WI38 (cell line): ENCODE results near the gene CHST15.

Source experiments
- H3K4me3 ChIP-seq: 2 replicates; pipeline ENCODE4 v1.5.1; 2011; ENCODE audit warnings: low read depth, mild to moderate bottlenecking, control low read depth, low read length
- TF ChIP-seq, protein P1 (sequence below): IDR thresholded peaks from 2 replicates; pipeline ENCODE4 v1.5.1; 2012; ENCODE audit warnings: low read depth, mild to moderate bottlenecking, control low read depth, low read length

Gene CHST15

DNA sequence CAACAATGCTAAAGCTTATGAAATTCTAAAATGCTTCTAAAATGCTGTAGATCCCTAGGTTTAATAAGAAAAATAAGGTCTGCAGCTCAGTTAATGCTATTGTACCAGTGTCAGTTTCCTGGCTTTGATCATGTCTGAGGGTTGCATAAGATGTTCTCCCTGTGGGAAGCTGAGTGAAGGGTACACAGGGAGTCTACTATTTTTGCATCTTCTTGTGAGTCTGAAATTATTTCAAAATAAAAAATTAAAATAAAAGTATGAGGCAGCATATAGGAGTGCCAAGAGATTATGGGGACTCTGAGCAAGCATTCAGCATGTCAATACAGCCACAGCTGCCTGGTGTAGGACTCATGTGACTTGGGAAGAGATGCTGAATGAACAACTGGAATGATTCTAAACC is 14.7 kb downstream of the CHST15 start:
- H3K4me3 ChIP-seq, result no peak overlapping the region
- TF ChIP-seq, protein P1, sequence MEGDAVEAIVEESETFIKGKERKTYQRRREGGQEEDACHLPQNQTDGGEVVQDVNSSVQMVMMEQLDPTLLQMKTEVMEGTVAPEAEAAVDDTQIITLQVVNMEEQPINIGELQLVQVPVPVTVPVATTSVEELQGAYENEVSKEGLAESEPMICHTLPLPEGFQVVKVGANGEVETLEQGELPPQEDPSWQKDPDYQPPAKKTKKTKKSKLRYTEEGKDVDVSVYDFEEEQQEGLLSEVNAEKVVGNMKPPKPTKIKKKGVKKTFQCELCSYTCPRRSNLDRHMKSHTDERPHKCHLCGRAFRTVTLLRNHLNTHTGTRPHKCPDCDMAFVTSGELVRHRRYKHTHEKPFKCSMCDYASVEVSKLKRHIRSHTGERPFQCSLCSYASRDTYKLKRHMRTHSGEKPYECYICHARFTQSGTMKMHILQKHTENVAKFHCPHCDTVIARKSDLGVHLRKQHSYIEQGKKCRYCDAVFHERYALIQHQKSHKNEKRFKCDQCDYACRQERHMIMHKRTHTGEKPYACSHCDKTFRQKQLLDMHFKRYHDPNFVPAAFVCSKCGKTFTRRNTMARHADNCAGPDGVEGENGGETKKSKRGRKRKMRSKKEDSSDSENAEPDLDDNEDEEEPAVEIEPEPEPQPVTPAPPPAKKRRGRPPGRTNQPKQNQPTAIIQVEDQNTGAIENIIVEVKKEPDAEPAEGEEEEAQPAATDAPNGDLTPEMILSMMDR, result no peak

DNA sequence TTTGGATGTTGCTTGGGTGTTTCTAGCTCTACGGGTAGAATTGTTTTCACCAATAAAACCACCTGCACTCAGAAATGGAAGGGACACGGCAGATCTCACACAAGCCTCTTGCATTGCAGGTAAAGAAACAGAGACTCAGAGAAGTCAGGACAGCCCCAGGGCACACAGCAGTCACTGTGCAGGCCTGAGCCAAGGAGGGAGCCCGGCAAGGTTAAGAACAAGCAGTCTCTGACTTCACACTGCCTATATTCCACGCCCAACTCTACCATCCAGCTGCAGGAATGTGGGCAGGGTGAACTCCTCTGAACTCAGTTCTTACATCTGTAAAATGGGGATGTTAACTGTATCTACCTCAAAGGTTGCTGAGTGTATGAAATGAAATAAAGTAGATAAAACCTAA is 15.4 kb downstream of the CHST15 start:
- no peak overlapping the region for H3K4me3 ChIP-seq
- TF ChIP-seq, protein P1, result no peak

DNA sequence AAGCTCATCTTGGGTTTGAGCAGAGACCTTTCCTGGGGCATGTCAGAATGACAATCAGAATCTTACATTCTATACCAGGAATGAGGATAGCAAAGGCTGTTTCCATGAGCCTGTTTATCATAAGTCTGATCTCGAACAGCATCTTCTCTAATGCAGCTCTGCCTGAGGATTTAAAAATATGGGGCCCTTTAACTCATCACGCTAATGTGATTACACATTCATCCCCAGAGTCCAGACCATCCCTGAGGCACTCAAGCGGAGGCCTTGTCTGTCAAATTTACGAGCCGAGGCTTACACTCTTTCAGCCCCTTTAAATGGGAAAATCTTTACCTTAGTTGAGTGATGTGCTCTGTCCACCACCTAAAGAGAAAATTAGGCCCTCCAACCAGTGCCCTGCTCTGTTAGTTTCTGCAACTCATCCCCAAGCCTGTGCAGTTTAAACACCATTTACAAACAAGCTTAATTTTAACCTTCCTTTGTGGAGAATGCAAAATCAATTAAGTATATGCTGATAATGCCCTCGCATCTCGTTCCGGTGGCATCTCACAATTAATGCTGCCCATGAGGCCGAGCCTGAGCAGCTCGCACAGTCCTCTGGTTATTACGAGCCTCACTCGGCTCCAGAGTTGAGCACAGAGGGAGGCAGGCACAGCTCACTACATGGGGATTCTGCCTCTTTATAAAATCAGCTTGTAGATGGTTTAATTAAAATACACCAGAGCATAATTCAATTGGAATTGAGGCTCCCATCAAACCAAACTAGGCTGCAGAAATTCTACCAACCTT is 16.0 kb downstream of the CHST15 start:
- no peak overlapping the region for H3K4me3 ChIP-seq
- TF ChIP-seq, protein P1, result no peak

DNA sequence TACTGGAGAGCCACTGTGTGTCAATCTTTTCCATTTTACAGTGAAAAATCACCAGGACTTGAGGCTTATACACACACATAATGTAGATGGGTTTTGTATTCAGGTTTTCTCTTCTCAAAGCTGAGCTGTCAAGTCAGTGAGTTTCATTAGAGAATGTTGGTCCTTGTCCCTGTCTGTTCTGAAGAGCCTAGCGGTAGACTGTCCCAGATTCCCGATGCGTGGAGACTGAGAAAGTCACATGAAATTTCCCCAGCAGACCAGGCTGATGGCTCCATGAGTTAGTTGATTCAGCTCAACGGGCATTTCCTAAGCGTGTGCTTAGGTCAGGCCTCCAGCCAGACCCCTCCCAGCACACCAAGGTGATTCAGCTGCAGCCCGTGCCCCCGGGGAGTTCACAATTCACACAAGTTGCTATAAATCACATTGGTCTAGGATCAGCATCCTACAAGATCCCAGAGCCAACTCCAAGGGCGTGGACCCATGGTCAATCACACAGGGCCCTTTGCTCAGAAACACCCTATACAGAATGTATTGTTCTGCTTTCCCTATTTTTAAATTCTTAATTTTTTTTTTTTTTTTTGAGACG is 17.2 kb downstream of the CHST15 start:
- no peak overlapping the region for H3K4me3 ChIP-seq
- TF ChIP-seq, protein P1, result no peak

DNA sequence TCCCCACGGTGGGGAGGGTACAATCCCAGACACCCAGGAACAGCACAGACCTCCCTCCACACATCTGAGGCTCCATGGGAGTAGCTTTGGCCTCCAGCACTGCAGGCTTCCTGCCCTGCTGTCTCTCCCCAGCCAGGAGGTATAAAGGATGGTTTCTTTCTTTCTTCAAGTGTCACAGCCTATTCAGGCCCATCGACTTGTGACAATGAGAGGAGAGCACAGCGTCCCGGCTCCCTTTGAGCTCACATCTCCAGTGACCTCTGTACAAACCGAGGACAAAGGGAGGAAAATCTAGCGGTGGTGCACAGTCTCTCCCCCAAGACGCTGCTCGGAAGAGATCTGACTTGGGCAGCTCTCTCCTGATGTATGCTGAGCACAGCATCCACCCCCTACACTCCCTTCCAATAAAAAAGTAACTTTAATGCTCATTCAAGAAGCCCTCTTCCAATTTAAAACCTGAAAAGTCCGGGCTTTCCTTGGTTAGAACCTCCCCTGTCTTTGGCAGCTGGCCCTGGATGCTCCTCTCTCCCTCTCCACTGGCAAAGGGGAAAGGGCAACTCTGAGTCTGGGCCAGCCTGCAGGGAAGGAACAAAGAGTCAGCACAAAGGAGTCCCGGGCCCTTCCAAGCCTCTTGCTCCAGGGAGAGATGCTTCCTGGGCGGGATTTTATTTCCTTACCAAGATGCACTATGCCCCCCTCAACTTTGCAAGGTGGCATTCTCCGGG is 18.0 kb downstream of the CHST15 start:
- H3K4me3 ChIP-seq, result no peak overlapping the region
- TF ChIP-seq, protein P1, result no peak

DNA sequence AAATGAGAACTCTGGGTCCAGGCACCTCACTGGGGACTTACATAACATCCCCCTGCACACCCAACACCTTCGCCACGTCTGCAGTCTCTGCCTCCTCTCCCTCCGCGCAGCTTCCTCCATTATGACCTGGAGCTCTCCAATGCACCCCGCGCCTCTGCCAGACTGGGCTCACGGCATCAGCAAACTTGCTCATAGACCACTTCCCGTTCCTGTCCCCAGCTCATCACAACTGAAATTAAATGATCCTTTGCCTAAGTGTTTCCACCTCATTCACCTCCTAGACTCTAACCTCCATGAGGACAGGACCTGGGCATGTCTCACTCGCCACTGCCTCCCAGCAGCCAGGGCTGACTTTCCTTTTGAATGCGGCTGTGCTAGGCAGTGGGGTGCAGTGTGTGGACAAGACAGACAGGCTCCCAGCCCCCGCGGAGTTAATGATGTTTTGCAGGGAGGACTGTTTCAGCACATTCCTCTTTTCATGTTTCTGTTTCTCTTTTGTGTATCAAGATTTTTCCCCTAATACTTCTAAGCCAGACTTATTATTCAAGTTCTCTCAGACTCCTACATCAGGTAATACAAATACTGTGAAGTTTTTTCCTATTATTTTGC is 18.8 kb downstream of the CHST15 start:
- H3K4me3 ChIP-seq, result no peak overlapping the region
- TF ChIP-seq, protein P1, result no peak
